H7 (cell line): ENCODE results near the gene SANBR. TPM values are rescaled to one million over a fixed set of nuclear protein-coding genes. Genes with fewer than 3 reads are reported as not detected.

Experiments used
- DNase-seq: peaks from one replicate; pipeline ENCODE4 v3.0.0; 2012
- H3K27me3 ChIP-seq: 2 replicates; pipeline ENCODE4 v1.6.0; 2011; ENCODE audit warnings: mild to moderate bottlenecking, low read length; ENCODE audit not compliant: control insufficient read depth, insufficient read depth
- H3K36me3 ChIP-seq: replicated peaks from 2 replicates; pipeline ENCODE4 v1.5.1; 2011; ENCODE audit warnings: low read length; ENCODE audit not compliant: control insufficient read depth, insufficient read depth
- H3K4me3 ChIP-seq: 2 replicates; pipeline ENCODE4 v1.5.1; 2011; ENCODE audit warnings: low read depth, mild to moderate bottlenecking, control low read depth, low read length, moderate library complexity; ENCODE audit not compliant: insufficient read depth
- total RNA-seq: library from RNA; depleted of rRNA; stranded (reverse); fragments of >200 nt; shearing (Covaris generic); gene quantifications from 2 replicates; pipeline ENCODE4 v1.2.3, GENCODE V29; 2014

SANBR gene
- total RNA-seq, 1 experiment from 2014 or later: 7.3 TPM

GRCh38 chr2:61044636-61045035 lies 21.0 kb upstream of the SANBR start:
- H3K36me3 ChIP-seq: peaks cover 1% of the 10 kb centered on the region; the same call in 1 of the 2 replicates
- no peak for DNase-seq
- no peak overlapping the region for H3K4me3 ChIP-seq
- H3K27me3 ChIP-seq: no peaks in the 10 kb centered on the region

GRCh38 chr2:61045226-61045625 lies 20.4 kb upstream of the SANBR start:
- Histone ChIP-seq H3K4me3 (no peak overlapping the region), H3K36me3 (peaks cover 1% of the 10 kb centered on the region; the same call in 1 of the 2 replicates), H3K27me3 (no peaks in the 10 kb centered on the region)
- DNase-seq: no peak

GRCh38 chr2:61045999-61046398 lies 19.7 kb upstream of the SANBR start:
- H3K4me3 ChIP-seq: no peak overlapping the region
- no peaks in the 10 kb centered on the region for H3K27me3 ChIP-seq
- no peak for DNase-seq
- H3K36me3 ChIP-seq: peaks cover 1% of the 10 kb centered on the region; the same call in 1 of the 2 replicates

GRCh38 chr2:61055557-61055956 lies 10.1 kb upstream of the SANBR start:
- Histone ChIP-seq H3K36me3 (no peaks in the 10 kb centered on the region; the same call in 1 of the 2 replicates), H3K27me3 (no peaks in the 10 kb centered on the region), H3K4me3 (no peak overlapping the region)
- DNase-seq: no peak

GRCh38 chr2:61057562-61057961 lies 8.1 kb upstream of the SANBR start:
- H3K36me3 ChIP-seq: no peaks in the 10 kb centered on the region; the same call in 1 of the 2 replicates
- no peaks in the 10 kb centered on the region for H3K27me3 ChIP-seq
- no peak overlapping the region for H3K4me3 ChIP-seq
- DNase-seq: no peak

- Histone ChIP-seq H3K36me3 (no peaks in the 10 kb centered on the region), H3K27me3 (no peaks in the 10 kb centered on the region), H3K4me3 (no peak overlapping the region)
- no peak for DNase-seq
Observed at GRCh38 chr2:61059382-61059781, 6.3 kb upstream of the SANBR start.

GRCh38 chr2:61074100-61074499 lies 8.4 kb downstream of the SANBR start:
- Histone ChIP-seq H3K4me3 (no peak overlapping the region), H3K27me3 (no peaks in the 10 kb centered on the region), H3K36me3 (peaks cover 3% of the 10 kb centered on the region)
- DNase-seq: no peak

- H3K27me3 ChIP-seq: no peaks in the 10 kb centered on the region
- peaks cover 1% of the 10 kb centered on the region for H3K36me3 ChIP-seq
Observed at GRCh38 chr2:61085883-61086282, 20.2 kb downstream of the SANBR start.

GRCh38 chr2:61089797-61090196 lies 24.1 kb downstream of the SANBR start:
- Histone ChIP-seq H3K4me3 (no peak overlapping the region), H3K27me3 (no peaks in the 10 kb centered on the region), H3K36me3 (peaks cover 1% of the 10 kb centered on the region)
- DNase-seq: no peak

More at GRCh38 chr2:61085883-61086282, 20.2 kb downstream of the SANBR start:
- no peak for DNase-seq
- H3K4me3 ChIP-seq: no peak overlapping the region

- Histone ChIP-seq H3K4me3 (no peak overlapping the region), H3K36me3 (peaks cover 1% of the 10 kb centered on the region), H3K27me3 (no peaks in the 10 kb centered on the region)
- DNase-seq: no peak
Observed at GRCh38 chr2:61090386-61090921, 24.8 kb downstream of the SANBR start.

- Histone ChIP-seq H3K36me3 (peaks cover 1% of the 10 kb centered on the region), H3K27me3 (no peaks in the 10 kb centered on the region), H3K4me3 (no peak overlapping the region)
- no peak for DNase-seq
Observed at GRCh38 chr2:61091485-61091884, 25.8 kb downstream of the SANBR start.

- H3K27me3 ChIP-seq: no peaks in the 10 kb centered on the region
- no peak for DNase-seq
- H3K36me3 ChIP-seq: no peaks in the 10 kb centered on the region
- H3K4me3 ChIP-seq: no peak overlapping the region
Observed at GRCh38 chr2:61096438-61096837, 30.8 kb downstream of the SANBR start.

- DNase-seq: no peak
- no peaks in the 10 kb centered on the region for H3K36me3 ChIP-seq
- H3K27me3 ChIP-seq: no peaks in the 10 kb centered on the region
- no peak overlapping the region for H3K4me3 ChIP-seq
Observed at GRCh38 chr2:61100801-61101200, 35.1 kb downstream of the SANBR start.

- DNase-seq: no peak
- no peaks in the 10 kb centered on the region for H3K36me3 ChIP-seq
Observed at GRCh38 chr2:61109291-61109690, 43.6 kb downstream of the SANBR start.

GRCh38 chr2:61111708-61112107 lies 46.0 kb downstream of the SANBR start:
- DNase-seq: no peak
- no peaks in the 10 kb centered on the region for H3K36me3 ChIP-seq

More at GRCh38 chr2:61109291-61109690, 43.6 kb downstream of the SANBR start:
- no peak overlapping the region for H3K4me3 ChIP-seq
- no peaks in the 10 kb centered on the region for H3K27me3 ChIP-seq

GRCh38 chr2:61114147-61114546 lies 48.5 kb downstream of the SANBR start:
- DNase-seq: no peak
- Histone ChIP-seq H3K36me3 (no peaks in the 10 kb centered on the region), H3K4me3 (no peak overlapping the region), H3K27me3 (no peaks in the 10 kb centered on the region)

More at GRCh38 chr2:61111708-61112107, 46.0 kb downstream of the SANBR start:
- Histone ChIP-seq H3K27me3 (no peaks in the 10 kb centered on the region), H3K4me3 (no peak overlapping the region)
